HL-60 (cell line): Measurements from ENCODE around the gene MTIF2.

Source experiments
- DNase-seq, 2 experiments: peaks; one replicate each; pipeline ENCODE4 v3.0.0-alpha.2; 2010 to 2020; ENCODE audit warnings: low read depth in 1 of 2, low spot score in 1 of 2
- H3K27ac ChIP-seq: fragments of 250-450 bp; sonication (Bioruptor Pico); replicated peaks from 2 replicates; pipeline ENCODE4 v1.5.1; 2020; ENCODE audit warnings: mild to moderate bottlenecking, moderate library complexity
- H3K27me3 ChIP-seq: fragments of 250-450 bp; sonication (Bioruptor Pico); 2 replicates; pipeline ENCODE4 v1.5.1; 2021; ENCODE audit warnings: mild to moderate bottlenecking, moderate library complexity; ENCODE audit not compliant: insufficient read depth, poor library complexity, severe bottlenecking
- H3K4me3 ChIP-seq: replicated peaks from 2 replicates; pipeline ENCODE4 v1.5.1; 2011; ENCODE audit warnings: mild to moderate bottlenecking, control low read depth, low read length; ENCODE audit not compliant: insufficient read depth
- GABPA ChIP-seq: IDR thresholded peaks from 2 replicates; pipeline ENCODE4 v1.6.1; 2012; ENCODE audit warnings: low read depth
- POLR2AphosphoS5 ChIP-seq: IDR thresholded peaks from 2 replicates; pipeline ENCODE4 v1.6.1; 2012; ENCODE audit warnings: low read depth
- REST ChIP-seq: IDR thresholded peaks from 2 replicates; pipeline ENCODE4 v1.6.1; 2012; ENCODE audit warnings: low read depth; ENCODE audit not compliant: insufficient replicate concordance
- SPI1 ChIP-seq: IDR thresholded peaks from 2 replicates; pipeline ENCODE4 v1.6.1; 2012; ENCODE audit warnings: low read depth, mild to moderate bottlenecking, borderline replicate concordance
- TF ChIP-seq, protein P1 (sequence below): IDR thresholded peaks from one replicate; pipeline ENCODE4 v1.5.1; 2011; ENCODE audit warnings: low read length, control low read depth, inconsistent platforms; ENCODE audit not compliant: insufficient read depth

Gene MTIF2

DNA sequence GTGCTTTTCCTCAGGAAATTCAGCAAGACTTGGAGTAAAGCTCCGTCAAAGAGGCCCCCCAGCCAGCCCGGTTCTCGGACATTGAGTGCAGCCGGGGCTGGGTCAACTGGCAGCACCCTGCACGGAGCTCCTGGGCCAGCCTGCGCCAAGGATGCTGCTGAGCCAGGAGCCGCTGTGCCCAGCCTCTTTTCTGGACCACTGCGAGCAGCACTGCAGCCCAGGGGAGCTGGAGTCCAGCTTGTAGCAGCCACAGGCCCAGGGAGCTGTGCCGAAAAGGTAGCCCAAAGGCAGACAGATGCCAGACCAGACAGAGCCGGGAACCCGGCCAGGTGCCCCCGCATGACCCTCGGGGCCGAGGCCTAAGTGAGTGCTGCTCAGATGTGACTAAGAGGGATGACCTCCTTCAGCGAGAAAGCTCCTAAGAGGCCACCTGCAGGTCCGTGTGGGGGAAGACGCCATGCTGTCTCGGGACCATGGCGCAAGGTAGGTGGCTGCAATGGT lies 44.2 kb downstream of the MTIF2 start:
- DNase-seq: no peak
- Histone ChIP-seq H3K4me3 (no peak overlapping the region), H3K27ac (no peak overlapping the region), H3K27me3 (no peaks in the 10 kb centered on the region)
- TF ChIP-seq, protein P1, sequence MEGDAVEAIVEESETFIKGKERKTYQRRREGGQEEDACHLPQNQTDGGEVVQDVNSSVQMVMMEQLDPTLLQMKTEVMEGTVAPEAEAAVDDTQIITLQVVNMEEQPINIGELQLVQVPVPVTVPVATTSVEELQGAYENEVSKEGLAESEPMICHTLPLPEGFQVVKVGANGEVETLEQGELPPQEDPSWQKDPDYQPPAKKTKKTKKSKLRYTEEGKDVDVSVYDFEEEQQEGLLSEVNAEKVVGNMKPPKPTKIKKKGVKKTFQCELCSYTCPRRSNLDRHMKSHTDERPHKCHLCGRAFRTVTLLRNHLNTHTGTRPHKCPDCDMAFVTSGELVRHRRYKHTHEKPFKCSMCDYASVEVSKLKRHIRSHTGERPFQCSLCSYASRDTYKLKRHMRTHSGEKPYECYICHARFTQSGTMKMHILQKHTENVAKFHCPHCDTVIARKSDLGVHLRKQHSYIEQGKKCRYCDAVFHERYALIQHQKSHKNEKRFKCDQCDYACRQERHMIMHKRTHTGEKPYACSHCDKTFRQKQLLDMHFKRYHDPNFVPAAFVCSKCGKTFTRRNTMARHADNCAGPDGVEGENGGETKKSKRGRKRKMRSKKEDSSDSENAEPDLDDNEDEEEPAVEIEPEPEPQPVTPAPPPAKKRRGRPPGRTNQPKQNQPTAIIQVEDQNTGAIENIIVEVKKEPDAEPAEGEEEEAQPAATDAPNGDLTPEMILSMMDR: no peak
- TF ChIP-seq POLR2AphosphoS5: no peak
- no peak for TF ChIP-seq REST
- TF ChIP-seq SPI1: no peak
- no peak for TF ChIP-seq GABPA

DNA sequence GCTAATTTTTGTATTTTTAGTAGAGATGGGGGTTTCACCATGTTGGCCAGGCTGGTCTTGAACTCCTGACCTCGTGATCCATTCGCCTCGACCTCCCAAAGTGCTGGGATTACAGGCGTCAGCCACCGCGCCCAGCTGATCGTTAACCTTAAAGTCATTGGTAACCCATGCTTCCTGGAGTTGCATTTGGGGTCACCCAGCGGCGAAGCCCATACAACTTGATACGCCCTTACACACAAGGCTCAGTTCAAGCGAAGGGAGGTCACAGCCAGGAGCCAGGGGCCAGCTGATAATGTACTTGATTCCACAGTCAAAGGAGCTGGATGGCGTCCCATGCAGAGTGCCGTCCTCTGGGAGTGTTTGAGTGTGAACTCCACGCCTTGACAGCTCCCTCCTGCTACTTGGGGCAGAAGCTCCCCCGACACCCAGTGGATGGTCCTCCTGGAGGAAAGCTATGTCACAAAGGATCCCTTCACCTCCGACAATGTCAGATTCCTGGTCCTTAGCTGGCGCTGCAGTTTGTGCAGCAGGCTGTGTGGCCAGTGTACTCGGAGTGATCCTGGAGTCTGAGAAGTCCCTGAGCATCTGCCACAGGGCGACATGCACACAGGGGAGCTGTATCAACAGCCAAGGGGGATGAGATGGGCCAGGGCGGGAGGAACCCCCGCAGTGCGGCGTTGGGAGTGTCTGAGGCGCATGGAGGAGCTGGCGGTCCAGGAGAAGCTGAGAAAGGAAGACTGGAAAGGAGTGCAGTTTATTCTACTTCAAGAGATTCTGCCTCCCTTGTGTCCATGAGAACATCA lies 44.9 kb downstream of the MTIF2 start:
- no peaks in the 10 kb centered on the region for H3K27me3 ChIP-seq
- TF ChIP-seq, protein P1: no peak
- TF ChIP-seq REST: no peak
- TF ChIP-seq SPI1: no peak
- no peak for DNase-seq
- H3K4me3 ChIP-seq: no peak overlapping the region
- H3K27ac ChIP-seq: no peak overlapping the region

DNA sequence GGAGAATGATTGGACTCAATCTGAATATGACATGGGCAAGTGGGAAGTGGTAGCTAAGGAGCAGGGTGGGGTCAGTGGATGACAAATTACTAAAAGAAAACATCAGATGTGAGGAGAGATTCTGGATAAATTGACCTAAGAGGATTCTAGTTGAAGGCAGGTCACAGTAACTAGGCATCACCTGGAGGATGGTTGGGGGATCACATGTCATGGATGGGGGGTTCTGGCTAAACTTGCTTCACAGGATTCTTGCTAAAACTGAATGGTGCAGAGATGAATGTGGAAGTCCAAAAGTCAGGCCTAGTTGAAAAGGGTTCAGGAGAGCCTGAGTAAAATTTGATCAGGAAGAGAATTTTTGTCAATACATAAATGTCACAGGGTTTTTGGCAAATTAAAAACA lies 55.2 kb downstream of the MTIF2 start:
- Histone ChIP-seq H3K27me3 (no peaks in the 10 kb centered on the region), H3K4me3 (no peak overlapping the region), H3K27ac (no peak overlapping the region)
- TF ChIP-seq, protein P1: no peak
- TF ChIP-seq REST: no peak
- TF ChIP-seq SPI1: no peak
- TF ChIP-seq POLR2AphosphoS5: no peak
- DNase-seq: no peak
